ENCODE data around the gene TLR6. TPM values are rescaled to one million over a fixed set of nuclear protein-coding genes. Genes with fewer than 3 reads are reported as not detected.

TLR6 gene
- total RNA-seq, 1 experiment from 2014 or later, result 0.11 TPM

DNA sequence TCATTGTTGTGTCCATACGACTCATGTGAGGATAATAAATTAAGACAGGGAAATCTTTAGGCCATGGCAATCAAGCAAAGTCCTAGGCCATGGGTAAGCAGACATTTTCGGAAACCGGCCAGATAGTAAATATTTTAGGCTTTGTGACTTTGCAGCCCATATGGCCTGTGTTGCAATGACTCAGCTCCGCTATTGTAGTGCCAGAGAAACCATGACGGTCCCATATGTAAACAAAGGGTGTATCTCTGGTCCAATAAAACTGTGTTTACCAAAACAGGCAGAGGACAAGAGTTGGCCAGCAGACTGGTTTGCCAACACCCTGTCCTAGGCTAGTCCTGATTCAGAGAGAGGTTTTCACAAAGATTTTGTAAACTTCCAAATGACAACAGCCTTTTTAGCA is 16.0 kb upstream of the TLR6 start:
- Mint-ChIP-seq H3K9me3 (peaks cover 13% of the 10 kb centered on the region), H3K4me1 (peaks cover 12% of the 10 kb centered on the region), H3K27me3 (ENCODE audit: low read depth) (no peaks in the 10 kb centered on the region), H3K36me3 (peaks cover 6% of the 10 kb centered on the region), H3K4me3 (no peak overlapping the region), H3K27ac (no peak overlapping the region)
- POLR2A ChIA-PET, result no interaction called here
- no peak for DNase-seq (ENCODE audit: low spot score)
- no peak for ATAC-seq
- CTCF ChIA-PET, result interaction anchor here (2.5 kb wide), 1 partner anchor 12 kb away, joined by 18 read pairs; no protein-coding TSS in a partner anchor
- TF ChIP-seq MYBL2 (CRISPR knock-in tag; IDR thresholded peaks at IDR 0.05) (no peak), ZNF281 (CRISPR knock-in tag; IDR thresholded peaks at IDR 0.05) (no peak), NFE2L1 (CRISPR knock-in tag; IDR thresholded peaks at IDR 0.05) (no peak), TCF7 (CRISPR knock-in tag; IDR thresholded peaks at IDR 0.05; ENCODE audit: low read depth) (no peak), IRF2 (CRISPR knock-in tag; IDR thresholded peaks at IDR 0.05; ENCODE audit: borderline replicate concordance, low read depth) (no peak), PRDM15 (CRISPR knock-in tag; IDR thresholded peaks at IDR 0.05) (no peak), KAT7 (CRISPR knock-in tag; IDR thresholded peaks at IDR 0.05; ENCODE audit: borderline replicate concordance) (no peak), ZNF121 (CRISPR knock-in tag; IDR thresholded peaks at IDR 0.05) (no peak), ZMAT4 (CRISPR knock-in tag; IDR thresholded peaks at IDR 0.05) (no peak), ZNF219 (CRISPR knock-in tag; IDR thresholded peaks at IDR 0.05; ENCODE audit: borderline replicate concordance) (no peak)
- TF ChIP-seq, protein P1, sequence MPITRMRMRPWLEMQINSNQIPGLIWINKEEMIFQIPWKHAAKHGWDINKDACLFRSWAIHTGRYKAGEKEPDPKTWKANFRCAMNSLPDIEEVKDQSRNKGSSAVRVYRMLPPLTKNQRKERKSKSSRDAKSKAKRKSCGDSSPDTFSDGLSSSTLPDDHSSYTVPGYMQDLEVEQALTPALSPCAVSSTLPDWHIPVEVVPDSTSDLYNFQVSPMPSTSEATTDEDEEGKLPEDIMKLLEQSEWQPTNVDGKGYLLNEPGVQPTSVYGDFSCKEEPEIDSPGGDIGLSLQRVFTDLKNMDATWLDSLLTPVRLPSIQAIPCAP (CRISPR knock-in tag; IDR thresholded peaks at IDR 0.05), result no peak
- TF ChIP-seq, protein P2, sequence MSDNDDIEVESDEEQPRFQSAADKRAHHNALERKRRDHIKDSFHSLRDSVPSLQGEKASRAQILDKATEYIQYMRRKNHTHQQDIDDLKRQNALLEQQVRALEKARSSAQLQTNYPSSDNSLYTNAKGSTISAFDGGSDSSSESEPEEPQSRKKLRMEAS (CRISPR knock-in tag; IDR thresholded peaks at IDR 0.05), result no peak
- TF ChIP-seq, protein P3, sequence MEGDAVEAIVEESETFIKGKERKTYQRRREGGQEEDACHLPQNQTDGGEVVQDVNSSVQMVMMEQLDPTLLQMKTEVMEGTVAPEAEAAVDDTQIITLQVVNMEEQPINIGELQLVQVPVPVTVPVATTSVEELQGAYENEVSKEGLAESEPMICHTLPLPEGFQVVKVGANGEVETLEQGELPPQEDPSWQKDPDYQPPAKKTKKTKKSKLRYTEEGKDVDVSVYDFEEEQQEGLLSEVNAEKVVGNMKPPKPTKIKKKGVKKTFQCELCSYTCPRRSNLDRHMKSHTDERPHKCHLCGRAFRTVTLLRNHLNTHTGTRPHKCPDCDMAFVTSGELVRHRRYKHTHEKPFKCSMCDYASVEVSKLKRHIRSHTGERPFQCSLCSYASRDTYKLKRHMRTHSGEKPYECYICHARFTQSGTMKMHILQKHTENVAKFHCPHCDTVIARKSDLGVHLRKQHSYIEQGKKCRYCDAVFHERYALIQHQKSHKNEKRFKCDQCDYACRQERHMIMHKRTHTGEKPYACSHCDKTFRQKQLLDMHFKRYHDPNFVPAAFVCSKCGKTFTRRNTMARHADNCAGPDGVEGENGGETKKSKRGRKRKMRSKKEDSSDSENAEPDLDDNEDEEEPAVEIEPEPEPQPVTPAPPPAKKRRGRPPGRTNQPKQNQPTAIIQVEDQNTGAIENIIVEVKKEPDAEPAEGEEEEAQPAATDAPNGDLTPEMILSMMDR (IDR thresholded peaks at IDR 0.05), result no peak
- TF ChIP-seq, protein P4, sequence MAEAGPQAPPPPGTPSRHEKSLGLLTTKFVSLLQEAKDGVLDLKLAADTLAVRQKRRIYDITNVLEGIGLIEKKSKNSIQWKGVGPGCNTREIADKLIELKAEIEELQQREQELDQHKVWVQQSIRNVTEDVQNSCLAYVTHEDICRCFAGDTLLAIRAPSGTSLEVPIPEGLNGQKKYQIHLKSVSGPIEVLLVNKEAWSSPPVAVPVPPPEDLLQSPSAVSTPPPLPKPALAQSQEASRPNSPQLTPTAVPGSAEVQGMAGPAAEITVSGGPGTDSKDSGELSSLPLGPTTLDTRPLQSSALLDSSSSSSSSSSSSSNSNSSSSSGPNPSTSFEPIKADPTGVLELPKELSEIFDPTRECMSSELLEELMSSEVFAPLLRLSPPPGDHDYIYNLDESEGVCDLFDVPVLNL (CRISPR knock-in tag; IDR thresholded peaks at IDR 0.05; ENCODE audit: borderline replicate concordance, low read depth), result no peak
- TF ChIP-seq, protein P5, sequence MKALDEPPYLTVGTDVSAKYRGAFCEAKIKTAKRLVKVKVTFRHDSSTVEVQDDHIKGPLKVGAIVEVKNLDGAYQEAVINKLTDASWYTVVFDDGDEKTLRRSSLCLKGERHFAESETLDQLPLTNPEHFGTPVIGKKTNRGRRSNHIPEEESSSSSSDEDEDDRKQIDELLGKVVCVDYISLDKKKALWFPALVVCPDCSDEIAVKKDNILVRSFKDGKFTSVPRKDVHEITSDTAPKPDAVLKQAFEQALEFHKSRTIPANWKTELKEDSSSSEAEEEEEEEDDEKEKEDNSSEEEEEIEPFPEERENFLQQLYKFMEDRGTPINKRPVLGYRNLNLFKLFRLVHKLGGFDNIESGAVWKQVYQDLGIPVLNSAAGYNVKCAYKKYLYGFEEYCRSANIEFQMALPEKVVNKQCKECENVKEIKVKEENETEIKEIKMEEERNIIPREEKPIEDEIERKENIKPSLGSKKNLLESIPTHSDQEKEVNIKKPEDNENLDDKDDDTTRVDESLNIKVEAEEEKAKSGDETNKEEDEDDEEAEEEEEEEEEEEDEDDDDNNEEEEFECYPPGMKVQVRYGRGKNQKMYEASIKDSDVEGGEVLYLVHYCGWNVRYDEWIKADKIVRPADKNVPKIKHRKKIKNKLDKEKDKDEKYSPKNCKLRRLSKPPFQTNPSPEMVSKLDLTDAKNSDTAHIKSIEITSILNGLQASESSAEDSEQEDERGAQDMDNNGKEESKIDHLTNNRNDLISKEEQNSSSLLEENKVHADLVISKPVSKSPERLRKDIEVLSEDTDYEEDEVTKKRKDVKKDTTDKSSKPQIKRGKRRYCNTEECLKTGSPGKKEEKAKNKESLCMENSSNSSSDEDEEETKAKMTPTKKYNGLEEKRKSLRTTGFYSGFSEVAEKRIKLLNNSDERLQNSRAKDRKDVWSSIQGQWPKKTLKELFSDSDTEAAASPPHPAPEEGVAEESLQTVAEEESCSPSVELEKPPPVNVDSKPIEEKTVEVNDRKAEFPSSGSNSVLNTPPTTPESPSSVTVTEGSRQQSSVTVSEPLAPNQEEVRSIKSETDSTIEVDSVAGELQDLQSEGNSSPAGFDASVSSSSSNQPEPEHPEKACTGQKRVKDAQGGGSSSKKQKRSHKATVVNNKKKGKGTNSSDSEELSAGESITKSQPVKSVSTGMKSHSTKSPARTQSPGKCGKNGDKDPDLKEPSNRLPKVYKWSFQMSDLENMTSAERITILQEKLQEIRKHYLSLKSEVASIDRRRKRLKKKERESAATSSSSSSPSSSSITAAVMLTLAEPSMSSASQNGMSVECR (CRISPR knock-in tag; IDR thresholded peaks at IDR 0.05; ENCODE audit: borderline replicate concordance), result no peak
- TF ChIP-seq, protein P6, sequence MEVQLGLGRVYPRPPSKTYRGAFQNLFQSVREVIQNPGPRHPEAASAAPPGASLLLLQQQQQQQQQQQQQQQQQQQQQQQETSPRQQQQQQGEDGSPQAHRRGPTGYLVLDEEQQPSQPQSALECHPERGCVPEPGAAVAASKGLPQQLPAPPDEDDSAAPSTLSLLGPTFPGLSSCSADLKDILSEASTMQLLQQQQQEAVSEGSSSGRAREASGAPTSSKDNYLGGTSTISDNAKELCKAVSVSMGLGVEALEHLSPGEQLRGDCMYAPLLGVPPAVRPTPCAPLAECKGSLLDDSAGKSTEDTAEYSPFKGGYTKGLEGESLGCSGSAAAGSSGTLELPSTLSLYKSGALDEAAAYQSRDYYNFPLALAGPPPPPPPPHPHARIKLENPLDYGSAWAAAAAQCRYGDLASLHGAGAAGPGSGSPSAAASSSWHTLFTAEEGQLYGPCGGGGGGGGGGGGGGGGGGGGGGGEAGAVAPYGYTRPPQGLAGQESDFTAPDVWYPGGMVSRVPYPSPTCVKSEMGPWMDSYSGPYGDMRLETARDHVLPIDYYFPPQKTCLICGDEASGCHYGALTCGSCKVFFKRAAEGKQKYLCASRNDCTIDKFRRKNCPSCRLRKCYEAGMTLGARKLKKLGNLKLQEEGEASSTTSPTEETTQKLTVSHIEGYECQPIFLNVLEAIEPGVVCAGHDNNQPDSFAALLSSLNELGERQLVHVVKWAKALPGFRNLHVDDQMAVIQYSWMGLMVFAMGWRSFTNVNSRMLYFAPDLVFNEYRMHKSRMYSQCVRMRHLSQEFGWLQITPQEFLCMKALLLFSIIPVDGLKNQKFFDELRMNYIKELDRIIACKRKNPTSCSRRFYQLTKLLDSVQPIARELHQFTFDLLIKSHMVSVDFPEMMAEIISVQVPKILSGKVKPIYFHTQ (CRISPR knock-in tag; IDR thresholded peaks at IDR 0.05), result no peak
- TF ChIP-seq, protein P7, sequence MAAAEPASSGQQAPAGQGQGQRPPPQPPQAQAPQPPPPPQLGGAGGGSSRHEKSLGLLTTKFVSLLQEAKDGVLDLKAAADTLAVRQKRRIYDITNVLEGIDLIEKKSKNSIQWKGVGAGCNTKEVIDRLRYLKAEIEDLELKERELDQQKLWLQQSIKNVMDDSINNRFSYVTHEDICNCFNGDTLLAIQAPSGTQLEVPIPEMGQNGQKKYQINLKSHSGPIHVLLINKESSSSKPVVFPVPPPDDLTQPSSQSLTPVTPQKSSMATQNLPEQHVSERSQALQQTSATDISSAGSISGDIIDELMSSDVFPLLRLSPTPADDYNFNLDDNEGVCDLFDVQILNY (CRISPR knock-in tag; IDR thresholded peaks at IDR 0.05), result no peak
